SK-N-SH (cell line): ENCODE results near the gene FXR2. TPM values are rescaled to one million over a fixed set of nuclear protein-coding genes. Genes with fewer than 3 reads are reported as not detected.

Experiments used
- CTCF ChIA-PET: fragments of 300-600, 350-600 bp; formaldehyde crosslinking; extraction: SDS; loops from one replicate; lab custom pipeline; 2021; lab: Yijun Ruan, JAX
- POLR2A ChIA-PET: fragments of 350-600 bp; sonication (Branson Sonifier 250); formaldehyde crosslinking; extraction: SDS; loops from one replicate; lab custom pipeline; 2020; ENCODE audit warnings: antibody characterized with exemption, inconsistent platforms; lab: Yijun Ruan, JAX
- DNase-seq: peaks from one replicate; pipeline ENCODE4 v3.0.0; 2012
- H2AFZ ChIP-seq: fragments of 200-600 bp; sonication (generic); 2 replicates; pipeline ENCODE4 v1.8.1; 2016; ENCODE audit warnings: antibody characterized with exemption, mild to moderate bottlenecking, low read depth
- H3F3A ChIP-seq: fragments of 200-600 bp; sonication (generic); replicated peaks from 2 replicates; pipeline ENCODE3; 2016; ENCODE audit warnings: antibody characterized with exemption, mild to moderate bottlenecking; ENCODE audit not compliant: insufficient read depth
- H3K27ac ChIP-seq, 2 experiments: fragments of 200-500 bp in 1 of 2; fragments of 200-600 bp in 1 of 2; sonication (Bioruptor generic) in 1 of 2; sonication (generic), shearing (Covaris generic) in 1 of 2; 2 replicates each; pipeline versions ENCODE4 v1.5.1 to v1.6.1; 2014 to 2016; ENCODE audit warnings: low read depth in 2 of 2, inconsistent platforms in 1 of 2, low read length in 1 of 2, mild to moderate bottlenecking in 1 of 2, mixed read lengths in 1 of 2
- H3K27me3 ChIP-seq: fragments of 200-600 bp; sonication (generic), shearing (Covaris generic); 2 replicates; pipeline ENCODE4 v1.6.1; 2016; ENCODE audit warnings: mixed run types; ENCODE audit not compliant: insufficient read depth
- H3K36me3 ChIP-seq, 2 experiments: fragments of 200-500 bp in 1 of 2; fragments of 200-600 bp in 1 of 2; sonication (Bioruptor generic) in 1 of 2; sonication (generic) in 1 of 2; replicated peaks in 1 of 2; 2 replicates each; pipeline versions ENCODE3 to v1.5.1; 2014 to 2016; ENCODE audit warnings: low read length in 1 of 2, mild to moderate bottlenecking in 1 of 2; ENCODE audit not compliant: insufficient read depth in 2 of 2, control insufficient read depth in 1 of 2
- H3K4me1 ChIP-seq, 2 experiments: fragments of 200-500 bp in 1 of 2; fragments of 200-600 bp in 1 of 2; sonication (Bioruptor generic) in 1 of 2; sonication (generic), shearing (Covaris generic) in 1 of 2; 2 replicates each; pipeline versions ENCODE4 v1.5.1 to v1.6.1; 2014 to 2016; ENCODE audit warnings: low read depth in 1 of 2, low read length in 1 of 2, mixed run types in 1 of 2; ENCODE audit not compliant: insufficient read depth in 2 of 2, control insufficient read depth in 1 of 2
- H3K4me2 ChIP-seq: fragments of 200-600 bp; sonication (generic), shearing (Covaris generic); 2 replicates; pipeline ENCODE4 v1.6.1; 2017; ENCODE audit warnings: mixed run types
- H3K4me3 ChIP-seq, 2 experiments: fragments of 200-500 bp in 1 of 2; fragments of 200-600 bp in 1 of 2; sonication (Bioruptor generic) in 1 of 2; sonication (generic), shearing (Covaris generic) in 1 of 2; 2 replicates each; pipeline versions ENCODE4 v1.5.1 to v1.8.1; 2014 to 2016; ENCODE audit warnings: low read depth in 2 of 2, inconsistent platforms in 1 of 2, low read length in 1 of 2, mild to moderate bottlenecking in 1 of 2, mixed read lengths in 1 of 2, moderate library complexity in 1 of 2
- H3K79me2 ChIP-seq: fragments of 200-600 bp; sonication (generic); 2 replicates; pipeline ENCODE4 v1.8.1; 2017; ENCODE audit warnings: mild to moderate bottlenecking; ENCODE audit not compliant: insufficient read depth
- H3K9ac ChIP-seq: fragments of 200-600 bp; sonication (generic); 2 replicates; pipeline ENCODE4 v1.6.1; 2017; ENCODE audit warnings: mixed run types
- H3K9me2 ChIP-seq: fragments of 200-600 bp; sonication (generic); 2 replicates; pipeline ENCODE4 v1.6.1; 2017; ENCODE audit warnings: mixed run types
- H3K9me3 ChIP-seq: fragments of 200-600 bp; sonication (generic); 2 replicates; pipeline ENCODE4 v1.6.1; 2017; ENCODE audit warnings: mixed run types, mild to moderate bottlenecking, moderate library complexity
- H4K20me1 ChIP-seq: fragments of 200-600 bp; sonication (generic); 2 replicates; pipeline ENCODE4 v1.6.1; 2017; ENCODE audit warnings: mild to moderate bottlenecking, mixed run types; ENCODE audit not compliant: insufficient read depth
- EZH2phosphoT487 ChIP-seq: fragments of 200-600 bp; sonication (generic); IDR thresholded peaks from 2 replicates; pipeline ENCODE4 v1.6.1; 2017; ENCODE audit warnings: low read depth, mixed run types, mild to moderate bottlenecking, antibody characterized with exemption, moderate library complexity, borderline replicate concordance
- FOSL2 ChIP-seq: IDR thresholded peaks from 2 replicates; pipeline ENCODE4 v1.4.0; 2012; ENCODE audit warnings: low read depth, mild to moderate bottlenecking, moderate library complexity, borderline replicate concordance
- FOXJ3 ChIP-seq: sonication (generic); formaldehyde crosslinking; IDR thresholded peaks from 2 replicates; pipeline ENCODE4 v1.5.1; 2020; ENCODE audit warnings: mild to moderate bottlenecking, missing genetic modification reagents
- IRF3 ChIP-seq: fragments of 150-350 bp; IDR thresholded peaks from 2 replicates; pipeline ENCODE4 v1.6.1; 2016; ENCODE audit warnings: mild to moderate bottlenecking, low read depth, low read length
- MXI1 ChIP-seq: IDR thresholded peaks from 2 replicates; pipeline ENCODE4 v1.6.1; 2012; ENCODE audit warnings: mild to moderate bottlenecking, low read depth, low read length, improper control_type of control experiment
- NFIC ChIP-seq: IDR thresholded peaks from 2 replicates; pipeline ENCODE4 v1.4.0; 2012; ENCODE audit warnings: borderline replicate concordance
- NRF1 ChIP-seq: IDR thresholded peaks from 2 replicates; pipeline ENCODE4 v1.6.1; 2012; ENCODE audit warnings: low read depth, mild to moderate bottlenecking, low read length
- RAD21 ChIP-seq: IDR thresholded peaks from 2 replicates; pipeline ENCODE4 v1.6.1; 2012; ENCODE audit warnings: mild to moderate bottlenecking, low read length
- RCOR1 ChIP-seq: fragments of 150-350 bp; IDR thresholded peaks from 2 replicates; pipeline ENCODE4 v1.6.1; 2017; ENCODE audit warnings: antibody characterized with exemption, low read length
- REST ChIP-seq: IDR thresholded peaks from 2 replicates; pipeline ENCODE4 v1.6.1; 2012; ENCODE audit warnings: mild to moderate bottlenecking, low read depth, low read length, moderate library complexity
- SIN3A ChIP-seq: IDR thresholded peaks from 2 replicates; pipeline ENCODE4 v1.6.1; 2012; ENCODE audit warnings: low read depth, mild to moderate bottlenecking, low read length, moderate library complexity, borderline replicate concordance
- USF1 ChIP-seq: IDR thresholded peaks from 2 replicates; pipeline ENCODE4 v1.4.0; 2012; ENCODE audit warnings: low read depth, borderline replicate concordance
- YY1 ChIP-seq: IDR thresholded peaks from 2 replicates; pipeline ENCODE4 v1.4.0; 2012; ENCODE audit warnings: low read depth, mild to moderate bottlenecking
- WGBS: methylation state at CpG from one replicate; pipeline ENCODE4 v1.1.6; 2017; ENCODE audit warnings: low lambda C conversion rate; 5-methylcytosine and 5-hydroxymethylcytosine counted together
- polyA plus RNA-seq, 3 experiments: library from polyadenylated mRNA; depleted of rRNA; stranded (reverse); fragments of >200 nt; gene quantifications; 2 replicates each; pipeline ENCODE4 v1.2.3, GENCODE V29; 2012

The FXR2 gene
- polyA plus RNA-seq, 1 of the 3 experiments (the other 2 are of a cell fraction), result 56.4 TPM

DNA sequence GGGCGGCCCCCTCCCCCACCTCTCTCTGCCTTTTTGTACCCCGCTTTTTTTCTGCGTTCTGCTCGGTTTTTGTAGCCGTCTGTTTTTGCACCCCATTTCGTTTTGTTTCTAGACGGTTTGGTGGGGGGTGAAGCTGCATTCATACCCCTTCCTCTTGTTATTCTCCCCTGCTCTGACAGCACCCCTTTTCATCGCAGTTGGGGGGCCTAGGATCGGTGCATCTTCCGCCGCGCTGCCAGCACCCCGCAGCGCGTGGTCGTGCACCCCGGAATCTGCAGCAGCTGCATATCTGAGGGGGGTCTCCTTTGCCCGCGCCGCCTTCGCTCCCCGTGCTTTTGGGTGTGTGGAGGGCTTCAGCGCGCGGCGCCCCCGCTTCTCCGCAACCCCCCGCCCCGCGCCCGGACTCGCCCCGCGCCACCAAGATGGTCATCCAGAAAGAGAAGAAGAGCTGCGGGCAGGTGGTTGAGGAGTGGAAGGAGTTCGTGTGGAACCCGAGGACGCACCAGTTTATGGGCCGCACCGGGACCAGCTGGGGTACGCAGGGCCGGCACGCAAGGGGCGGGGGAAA lies 36.5 kb upstream of the FXR2 start:
- POLR2A ChIA-PET, result interaction anchor here (1.2 to 2.8 kb wide), 5 partner anchors 18 to 35 kb away, joined by 3 to 40 read pairs (median 3); partner anchors contain the start of genes SAT2, TP53 and WRAP53
- Histone ChIP-seq H4K20me1 (no peaks in the 10 kb centered on the region), H3K36me3 (no peaks in the 10 kb centered on the region), H3K4me3 (peak overlapping the region; percentile 47 to 50), H3K9me3 (no peaks in the 10 kb centered on the region), H3K27ac (no peak overlapping the region), H2AFZ (peak overlapping the region; percentile 62; the same call in 1 of the 2 replicates), H3K9ac (no peak overlapping the region), H3K79me2 (no peaks in the 10 kb centered on the region), H3F3A (no peaks in the 10 kb centered on the region), H3K4me2 (peak overlapping the region; percentile 82), H3K27me3 (peaks cover 25% of the 10 kb centered on the region), H3K9me2 (no peaks in the 10 kb centered on the region), H3K4me1 (peaks cover 0 to 7% of the 10 kb centered on the region in 2 experiments; a peak in 1 of 4 replicates)
- 4% methylated on average over 36 of the region's 45 CpGs for WGBS
- TF ChIP-seq EZH2phosphoT487, result 0 out of 2 replicates have a peak, but pooled peaks have one; percentile 57
- TF ChIP-seq IRF3, result no peak
- DNase-seq, result peak; percentile 49
- CTCF ChIA-PET, result interaction anchor here (0.7 to 6.5 kb wide), 9 partner anchors 8 to 37 kb away, joined by 3 to 55 read pairs (median 4); partner anchors contain the start of genes FXR2, TP53 and WRAP53

GRCh38 chr17:7650509-7651096 lies 35.9 kb upstream of the FXR2 start, which contains the start of gene ATP1B2:
Gene ATP1B2 (plus strand): TSS chr17:7650926. CDS start chr17:7651519, 593 bp downstream.
- no peak for TF ChIP-seq FOXJ3 (CRISPR knock-in tag)
- TF ChIP-seq RAD21, result no peak
- TF ChIP-seq REST, result no peak
- TF ChIP-seq FOSL2, result no peak
- TF ChIP-seq RCOR1, result no peak
- TF ChIP-seq YY1, result no peak
- TF ChIP-seq SIN3A, result no peak
- no peak for TF ChIP-seq NFIC
- TF ChIP-seq MXI1, result no peak
- no peak for TF ChIP-seq USF1
- TF ChIP-seq NRF1, result no peak
- Histone ChIP-seq H3K9me2 (no peaks in the 10 kb centered on the region), H3F3A (no peaks in the 10 kb centered on the region), H3K9me3 (no peaks in the 10 kb centered on the region), H3K27me3 (peaks cover 25% of the 10 kb centered on the region), H3K4me1 (peaks cover 0 to 7% of the 10 kb centered on the region in 2 experiments; a peak in 1 of 4 replicates), H2AFZ (peak within 1 kb of the TSS; percentile 62; the same call in 1 of the 2 replicates), H3K79me2 (no peaks in the 10 kb centered on the region), H3K4me2 (peak within 1 kb of the TSS; percentile 82), H3K27ac (no peak within 1 kb of the TSS), H4K20me1 (no peaks in the 10 kb centered on the region), H3K4me3 (peak within 1 kb of the TSS; percentile 47 to 50), H3K9ac (no peak within 1 kb of the TSS), H3K36me3 (no peaks in the 10 kb centered on the region)
- peak; percentile 95 for DNase-seq
- WGBS, result 15% methylated on average over 16 of the region's 34 CpGs
- ChIA-PET POLR2A (interaction anchor here (1.0 to 2.8 kb wide), 6 partner anchors 18 to 36 kb away, joined by 3 to 40 read pairs (median 4); partner anchors contain the start of genes SAT2, TP53 and WRAP53), CTCF (interaction anchor here (0.9 to 6.5 kb wide), 8 partner anchors 8 to 37 kb away, joined by 3 to 55 read pairs (median 5); partner anchors contain the start of genes FXR2, TP53 and WRAP53)
